ENCODE measurements around the gene FUBP3. TPM values are rescaled to one million over a fixed set of nuclear protein-coding genes. Genes with fewer than 3 reads are reported as not detected.
A peak's percentile ranks its signal among the peaks of the same experiment; 100 is the strongest.
"Not testable (repeated sequence)": the region's sequence is repeated elsewhere in the genome, so short reads cannot be mapped to it uniquely, and the experiment has no call there.

The FUBP3 gene
- total RNA-seq, 2 donors from 2014 or later, result 34.0 to 38.7 TPM

DNA sequence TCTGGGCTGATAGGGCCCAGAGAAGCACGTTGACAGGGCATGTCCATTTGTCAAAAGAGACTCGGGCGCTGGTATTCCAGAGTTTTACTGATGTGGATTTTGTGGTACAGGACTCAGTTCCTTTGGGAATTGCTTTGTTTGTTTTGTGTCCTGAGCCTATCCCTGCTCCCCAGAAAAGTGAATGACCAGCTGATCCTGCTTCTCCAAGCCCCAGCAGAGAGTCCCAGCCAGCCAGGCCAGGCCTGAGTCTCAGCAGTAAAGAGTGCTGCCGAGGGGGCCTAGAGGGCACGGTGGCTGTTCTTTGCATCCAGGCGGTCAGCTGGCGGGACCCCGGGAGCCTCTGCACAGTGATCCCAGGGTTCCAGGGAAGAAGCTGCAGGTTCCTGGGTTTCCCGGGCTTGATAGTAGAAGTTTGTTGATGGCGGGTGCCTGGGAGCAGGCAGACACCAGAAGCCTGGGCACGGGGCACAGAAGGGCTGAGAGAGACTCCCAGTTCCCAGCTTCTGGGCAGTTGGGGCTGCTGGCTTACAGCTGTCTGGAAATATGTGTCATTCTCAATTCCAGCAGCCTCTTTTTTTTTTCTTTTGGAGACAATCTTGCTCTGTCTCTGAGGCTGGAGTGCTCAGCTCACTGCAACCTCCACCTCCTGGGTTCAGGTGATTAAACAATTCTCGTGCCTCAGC lies 93.7 kb downstream of the FUBP3 start:
- H3K36me3 Mint-ChIP-seq, result no peaks in the 10 kb centered on the region
- H3K9me3 Mint-ChIP-seq, result no peaks in the 10 kb centered on the region
- H3K27ac Mint-ChIP-seq, result no peak overlapping the region
- ATAC-seq (no peak), DNase-seq (ENCODE audit: low spot score in 2 of 2) (no peak)

- Mint-ChIP-seq H3K36me3 (no peaks in the 10 kb centered on the region), H3K9me3 (no peaks in the 10 kb centered on the region), H3K27ac (no peak overlapping the region)
- DNase-seq (ENCODE audit: low spot score in 2 of 2), result no peak
- ATAC-seq, result no peak
Observed at GRCh38 chr9:130675396-130675795, 96.0 kb downstream of the FUBP3 start.

GRCh38 chr9:130677252-130677651 lies 97.9 kb downstream of the FUBP3 start:
- ATAC-seq (no peak), DNase-seq (ENCODE audit: low spot score in 2 of 2) (no peak)

DNA sequence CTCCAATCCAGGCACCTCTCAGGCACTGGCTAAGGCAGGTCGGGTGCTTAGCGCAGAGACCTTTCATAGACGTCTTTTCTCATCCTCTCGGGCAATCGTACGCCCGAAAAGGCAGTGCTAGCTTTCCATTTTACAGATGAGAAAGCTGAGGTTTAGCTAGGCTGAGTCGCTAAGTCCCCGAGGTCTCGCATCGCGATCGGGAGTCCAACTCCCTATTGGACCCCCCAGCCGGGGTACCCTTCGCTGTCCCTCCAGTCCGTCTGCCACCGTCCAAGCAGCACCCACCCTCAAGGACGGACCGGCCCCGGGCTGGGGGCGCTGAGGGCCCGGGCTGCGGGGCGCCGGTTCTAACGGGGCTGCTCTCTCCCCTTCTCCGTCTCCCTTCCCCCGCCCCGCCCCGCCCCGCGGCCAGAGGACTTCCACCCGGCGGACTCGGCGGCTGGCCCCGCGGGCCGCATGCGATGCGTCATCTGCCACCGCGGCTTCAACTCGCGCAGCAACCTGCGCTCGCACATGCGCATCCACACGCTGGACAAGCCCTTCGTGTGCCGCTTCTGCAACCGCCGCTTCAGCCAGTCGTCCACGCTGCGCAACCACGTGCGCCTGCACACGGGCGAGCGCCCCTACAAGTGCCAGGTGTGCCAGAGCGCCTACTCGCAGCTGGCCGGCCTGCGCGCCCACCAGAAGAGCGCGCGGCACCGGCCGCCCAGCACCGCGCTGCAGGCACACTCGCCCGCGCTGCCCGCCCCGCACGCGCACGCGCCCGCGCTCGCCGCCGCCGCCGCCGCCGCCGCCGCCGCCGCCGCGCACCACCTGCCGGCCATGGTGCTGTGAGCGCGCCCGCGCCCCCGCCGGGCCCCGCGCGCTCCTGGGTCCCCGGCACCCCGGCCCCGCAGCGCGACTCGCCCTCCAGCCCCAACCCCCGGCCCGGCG lies 101.7 kb downstream of the FUBP3 start:
- no peaks in the 10 kb centered on the region for H3K9me3 Mint-ChIP-seq
- peak; percentile 73 to 80 for ATAC-seq
- H3K36me3 Mint-ChIP-seq, result no peaks in the 10 kb centered on the region
- peak; percentile 62 to 79 for DNase-seq (ENCODE audit: low spot score in 2 of 2)
- H3K27ac Mint-ChIP-seq, result no peak overlapping the region

More at GRCh38 chr9:130677252-130677651, 97.9 kb downstream of the FUBP3 start:
- Mint-ChIP-seq H3K36me3 (no peaks in the 10 kb centered on the region), H3K27ac (peak overlapping the region in 1 of 2 donors; percentile 37), H3K9me3 (no peaks in the 10 kb centered on the region)

- peak; percentile 58 to 61 for ATAC-seq
- peak in 1 of 2 donors; percentile 65 for DNase-seq (ENCODE audit: low spot score in 2 of 2)
- Mint-ChIP-seq H3K9me3 (no peaks in the 10 kb centered on the region), H3K27ac (no peak overlapping the region), H3K36me3 (no peaks in the 10 kb centered on the region)
Observed at GRCh38 chr9:130681769-130682420, 102.5 kb downstream of the FUBP3 start.

DNA sequence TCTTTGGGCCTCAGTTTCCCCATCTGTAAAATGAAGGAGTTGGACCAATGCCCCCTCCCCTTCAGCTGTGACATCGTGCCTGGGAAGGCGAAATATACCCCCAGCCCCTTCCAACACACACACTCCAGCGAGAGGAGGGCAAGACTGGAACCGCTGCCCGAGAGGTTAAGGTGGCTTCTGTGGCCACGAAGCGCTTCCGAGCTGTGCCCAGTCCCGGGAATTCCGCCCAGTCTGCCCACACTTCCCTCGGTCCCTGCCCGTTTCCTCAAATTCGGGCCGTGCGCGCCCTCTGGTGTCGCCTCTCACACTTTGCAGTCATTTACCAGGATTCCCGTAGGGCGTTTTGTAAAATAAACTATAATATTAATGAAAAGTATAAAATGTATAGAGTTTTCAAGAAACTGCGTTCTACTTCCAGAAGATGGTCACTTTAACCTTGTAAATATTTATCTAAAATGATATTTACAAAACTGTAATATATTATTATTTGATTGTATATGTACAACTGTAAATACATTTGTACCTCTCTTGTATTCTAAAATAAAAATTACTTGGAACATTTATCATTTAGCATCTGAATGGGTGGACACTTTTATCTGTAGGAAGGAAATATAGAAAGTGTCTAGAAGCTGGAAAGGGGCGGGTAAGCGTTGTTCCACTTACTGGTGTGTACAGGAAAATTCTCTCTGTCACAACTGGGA lies 103.2 kb downstream of the FUBP3 start:
- no peak overlapping the region for H3K27ac Mint-ChIP-seq

GRCh38 chr9:130685104-130685503 lies 105.7 kb downstream of the FUBP3 start:
- H3K36me3 Mint-ChIP-seq, result no peaks in the 10 kb centered on the region
- H3K9me3 Mint-ChIP-seq, result no peaks in the 10 kb centered on the region
- no peak overlapping the region for H3K27ac Mint-ChIP-seq
- no peak for ATAC-seq
- no peak for DNase-seq (ENCODE audit: low spot score in 2 of 2)

More for the DNA sequence above, 103.2 kb downstream of the FUBP3 start:
- no peaks in the 10 kb centered on the region for H3K9me3 Mint-ChIP-seq
- no peaks in the 10 kb centered on the region for H3K36me3 Mint-ChIP-seq
- DNase-seq (ENCODE audit: low spot score in 2 of 2) (no peak), ATAC-seq (peak; percentile 20 to 25)

DNA sequence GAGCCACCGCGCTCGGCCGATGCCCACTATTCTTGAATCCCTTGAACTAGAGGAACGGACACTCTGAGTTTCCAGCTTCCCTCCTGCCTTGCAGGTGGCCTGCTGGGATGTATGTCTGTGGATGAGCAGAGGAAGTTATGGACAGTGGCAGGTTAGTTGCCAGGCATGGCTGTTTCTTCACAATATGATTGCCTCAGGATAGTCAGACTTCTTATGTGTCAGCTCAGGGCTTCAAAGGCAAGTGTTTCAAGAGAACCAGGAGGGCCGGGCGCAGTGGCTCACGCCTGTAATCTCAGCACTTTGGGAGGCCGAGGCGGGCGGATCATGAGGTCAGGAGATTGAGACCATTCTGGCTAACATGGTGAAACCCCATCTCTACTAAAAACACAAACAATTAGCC lies 106.6 kb downstream of the FUBP3 start:
- H3K27ac Mint-ChIP-seq, result not testable (repeated sequence)

DNA sequence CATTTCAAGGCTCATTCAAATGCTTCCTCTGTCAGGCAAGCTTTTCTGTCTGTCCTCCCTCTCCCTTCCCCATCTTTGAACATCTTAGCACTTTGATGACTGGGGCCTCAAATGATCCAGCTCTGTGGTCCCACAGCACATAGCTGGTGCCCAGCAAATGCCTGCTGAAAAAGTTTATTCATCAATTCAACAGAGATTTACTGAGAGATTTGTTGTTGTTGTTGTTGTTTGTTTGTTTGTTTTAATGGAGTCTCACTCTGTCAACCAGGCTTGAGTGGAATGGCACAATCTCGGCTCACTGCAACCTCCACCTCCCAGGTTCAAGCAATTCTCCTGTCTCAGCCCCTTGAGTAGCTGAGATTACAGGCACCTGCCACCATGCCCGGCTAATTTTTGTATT lies 108.2 kb downstream of the FUBP3 start:
- DNase-seq (ENCODE audit: low spot score in 2 of 2) (no peak), ATAC-seq (no peak)
- Mint-ChIP-seq H3K27ac (no peak overlapping the region), H3K36me3 (peaks cover 0 to 11% of the 10 kb centered on the region in 2 donors), H3K9me3 (no peaks in the 10 kb centered on the region)

More for the DNA sequence above, 106.6 kb downstream of the FUBP3 start:
- not testable (repeated sequence) for ATAC-seq; DNase-seq (ENCODE audit: low spot score in 2 of 2); H3K9me3 Mint-ChIP-seq; H3K36me3 Mint-ChIP-seq

Other genes with a start within 250 kb of the FUBP3 start
- 1 to 10 TPM in 1 of 2 donors, under 1 TPM in 1; 0.91 to 6.1 TPM for gene ASS1, start 134.6 kb upstream of the FUBP3 start, total RNA-seq
- not detected for gene PRDM12, start 85.0 kb downstream of the FUBP3 start, total RNA-seq
- gene EXOSC2, start 114.2 kb downstream of the FUBP3 start, total RNA-seq, result 10 to 100 TPM; 68.8 to 84.8 TPM